Astrocyte of the spinal cord (primary cell): Measurements from ENCODE around the gene DVL1.
"Not testable (repeated sequence)": the region's sequence is repeated elsewhere in the genome, so short reads cannot be mapped to it uniquely, and the experiment has no call there.

Experiments used
- DNase-seq: peaks from one replicate; pipeline ENCODE4 v3.0.0; 2011; ENCODE audit warnings: low read depth, low spot score
- H3K4me3 ChIP-seq: 2 replicates; pipeline ENCODE4 v1.5.1; 2011; ENCODE audit warnings: low read depth, mild to moderate bottlenecking, low read length, moderate library complexity
- in situ Hi-C: cut with HindIII; loops from 2 replicates; pipeline ENCODE4 v1.10.0; 2017; ENCODE audit warnings: low sequenced_read_pairs
- TF ChIP-seq, protein P1 (sequence below): IDR thresholded peaks from 2 replicates; pipeline ENCODE4 v1.5.1; 2012; ENCODE audit warnings: low read depth, mild to moderate bottlenecking, low read length, inconsistent platforms

DVL1 gene

DNA sequence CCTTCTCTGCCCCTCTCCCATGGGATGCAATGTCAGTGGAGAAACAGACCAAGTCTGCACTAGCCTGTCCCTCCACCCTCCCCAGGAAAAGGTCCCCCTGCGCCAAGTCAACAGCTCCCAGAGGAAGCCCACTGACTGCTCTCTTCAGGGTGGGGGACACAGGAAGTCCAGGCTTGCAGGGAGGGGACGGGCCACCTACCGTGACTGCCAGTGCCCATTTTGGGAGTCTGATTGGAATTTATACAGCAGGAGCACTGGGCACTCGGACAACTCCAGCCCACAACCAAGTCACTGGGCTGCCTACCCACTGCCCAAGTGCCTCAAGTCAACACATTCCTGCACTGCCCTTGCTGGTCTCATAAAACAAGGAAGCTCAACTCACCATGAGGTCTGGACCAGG is 43.8 kb upstream of the DVL1 start:
- in situ Hi-C loops = no loop called here
- TF ChIP-seq, protein P1, sequence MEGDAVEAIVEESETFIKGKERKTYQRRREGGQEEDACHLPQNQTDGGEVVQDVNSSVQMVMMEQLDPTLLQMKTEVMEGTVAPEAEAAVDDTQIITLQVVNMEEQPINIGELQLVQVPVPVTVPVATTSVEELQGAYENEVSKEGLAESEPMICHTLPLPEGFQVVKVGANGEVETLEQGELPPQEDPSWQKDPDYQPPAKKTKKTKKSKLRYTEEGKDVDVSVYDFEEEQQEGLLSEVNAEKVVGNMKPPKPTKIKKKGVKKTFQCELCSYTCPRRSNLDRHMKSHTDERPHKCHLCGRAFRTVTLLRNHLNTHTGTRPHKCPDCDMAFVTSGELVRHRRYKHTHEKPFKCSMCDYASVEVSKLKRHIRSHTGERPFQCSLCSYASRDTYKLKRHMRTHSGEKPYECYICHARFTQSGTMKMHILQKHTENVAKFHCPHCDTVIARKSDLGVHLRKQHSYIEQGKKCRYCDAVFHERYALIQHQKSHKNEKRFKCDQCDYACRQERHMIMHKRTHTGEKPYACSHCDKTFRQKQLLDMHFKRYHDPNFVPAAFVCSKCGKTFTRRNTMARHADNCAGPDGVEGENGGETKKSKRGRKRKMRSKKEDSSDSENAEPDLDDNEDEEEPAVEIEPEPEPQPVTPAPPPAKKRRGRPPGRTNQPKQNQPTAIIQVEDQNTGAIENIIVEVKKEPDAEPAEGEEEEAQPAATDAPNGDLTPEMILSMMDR = no peak
- DNase-seq = no peak

DNA sequence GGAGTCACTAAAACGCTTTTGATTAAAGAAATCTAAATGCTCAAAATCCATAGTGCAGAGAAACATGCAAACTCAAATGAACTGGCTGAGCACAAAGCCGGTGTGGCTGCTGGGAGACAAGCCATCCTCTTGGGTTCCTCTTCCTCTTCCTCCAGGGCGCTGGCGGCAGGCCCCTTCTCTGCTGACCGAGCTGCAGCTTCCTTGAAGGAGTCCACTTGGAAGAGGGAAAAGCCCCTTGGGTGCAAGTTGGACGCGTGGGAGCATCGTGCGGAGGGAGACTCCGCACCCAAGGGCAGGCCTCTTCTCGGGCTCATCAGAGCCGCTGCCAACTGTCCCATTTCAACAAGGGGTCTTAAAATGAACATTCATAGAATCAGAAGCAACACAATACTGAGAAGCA is 42.0 kb upstream of the DVL1 start:
- DNase-seq = no peak
- H3K4me3 ChIP-seq = no peak overlapping the region
- TF ChIP-seq, protein P1 = no peak
- in situ Hi-C loops = no loop called here

More for the DNA sequence above, 43.8 kb upstream of the DVL1 start:
- H3K4me3 ChIP-seq = no peak overlapping the region

DNA sequence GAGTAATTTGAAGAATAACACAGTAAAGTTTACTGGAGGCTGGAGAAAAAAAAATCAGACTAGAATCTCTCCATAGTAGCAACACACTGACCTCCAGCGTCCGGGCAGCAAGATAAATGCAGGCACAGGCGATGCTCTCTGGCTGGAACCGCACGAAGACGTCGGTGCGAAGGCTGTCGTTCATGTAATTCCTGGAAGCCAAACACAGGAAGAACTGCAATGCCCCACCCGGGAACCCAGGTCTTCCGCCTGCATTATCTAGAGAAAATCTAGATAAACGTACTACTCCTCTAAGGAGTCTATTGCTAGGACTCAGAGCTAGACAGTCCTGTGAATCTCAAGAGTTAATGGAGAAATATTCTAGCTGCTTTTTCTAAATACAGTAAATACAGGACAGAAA is 41.5 kb upstream of the DVL1 start:
- no peak for DNase-seq
- TF ChIP-seq, protein P1 = no peak
- H3K4me3 ChIP-seq = no peak overlapping the region
- in situ Hi-C loops = no loop called here

DNA sequence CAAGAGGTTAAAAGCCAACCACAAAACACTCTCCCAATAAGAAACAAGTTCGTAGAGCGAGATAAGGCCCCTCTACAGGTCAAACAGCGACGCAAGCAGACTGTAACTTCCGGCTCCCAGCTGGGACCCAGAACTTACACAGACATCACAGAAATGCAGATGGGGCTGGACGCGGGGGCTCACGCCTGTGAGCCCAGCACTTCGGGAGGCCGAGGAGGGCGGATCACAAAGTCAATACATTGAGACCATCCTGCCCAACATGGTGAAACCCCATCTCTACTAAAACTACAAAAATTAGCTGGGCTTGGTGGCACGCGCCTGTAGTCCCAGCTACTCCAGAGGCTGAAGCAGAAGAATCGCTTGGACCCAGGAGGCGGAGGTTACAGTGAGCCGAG is 38.9 kb upstream of the DVL1 start:
- DNase-seq = no peak
- TF ChIP-seq, protein P1 = no peak
- H3K4me3 ChIP-seq = no peak overlapping the region
- in situ Hi-C loops = no loop called here

DNA sequence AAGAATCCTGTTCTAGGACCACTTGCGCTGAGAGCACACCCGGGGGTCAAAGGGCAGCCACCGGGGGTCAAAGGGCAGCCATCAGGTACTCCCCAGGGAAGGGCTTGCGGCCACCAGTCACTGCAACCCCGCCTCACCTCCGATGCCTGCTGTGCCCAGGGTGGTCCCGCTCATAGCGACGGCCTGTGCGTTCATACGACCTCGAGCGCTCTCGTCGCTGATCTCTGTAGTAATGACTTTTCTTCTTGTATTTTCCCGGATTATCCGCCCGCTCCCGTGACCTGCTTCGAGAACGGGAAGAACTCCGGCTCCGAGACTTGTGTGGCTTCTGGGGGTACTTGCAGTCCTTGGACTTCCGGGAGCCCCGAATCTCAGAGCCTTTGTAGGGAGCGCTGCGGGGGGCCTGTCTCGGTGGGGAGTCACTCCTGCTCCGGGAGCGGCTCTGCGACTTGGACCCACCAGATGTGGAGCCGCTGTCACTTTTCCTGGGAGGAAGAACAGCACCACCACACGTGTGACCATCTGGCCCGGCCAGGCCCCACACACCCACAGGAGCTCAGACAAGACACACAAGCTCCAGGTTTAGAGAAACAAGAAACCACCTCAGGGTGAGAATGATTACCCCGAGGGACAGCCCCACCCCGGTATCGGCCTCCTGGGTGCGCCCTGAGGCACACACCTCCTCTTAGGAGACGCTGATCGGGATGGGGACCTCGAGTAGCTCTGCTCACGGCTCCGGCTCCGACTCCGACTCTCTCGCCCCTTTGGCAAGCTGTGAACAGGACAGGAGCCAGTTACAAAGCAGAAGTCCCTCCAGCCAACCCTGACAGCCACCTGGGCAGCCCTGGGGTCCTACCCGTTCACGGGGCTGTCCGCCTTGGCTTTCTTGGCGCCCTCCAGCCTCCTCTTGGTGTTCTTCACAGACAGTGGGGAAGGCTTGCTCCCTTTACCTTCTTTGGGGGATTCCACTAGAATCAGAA is 38.2 kb upstream of the DVL1 start:
- in situ Hi-C loops = no loop called here
- DNase-seq = no peak
- TF ChIP-seq, protein P1 = no peak
- no peak overlapping the region for H3K4me3 ChIP-seq

DNA sequence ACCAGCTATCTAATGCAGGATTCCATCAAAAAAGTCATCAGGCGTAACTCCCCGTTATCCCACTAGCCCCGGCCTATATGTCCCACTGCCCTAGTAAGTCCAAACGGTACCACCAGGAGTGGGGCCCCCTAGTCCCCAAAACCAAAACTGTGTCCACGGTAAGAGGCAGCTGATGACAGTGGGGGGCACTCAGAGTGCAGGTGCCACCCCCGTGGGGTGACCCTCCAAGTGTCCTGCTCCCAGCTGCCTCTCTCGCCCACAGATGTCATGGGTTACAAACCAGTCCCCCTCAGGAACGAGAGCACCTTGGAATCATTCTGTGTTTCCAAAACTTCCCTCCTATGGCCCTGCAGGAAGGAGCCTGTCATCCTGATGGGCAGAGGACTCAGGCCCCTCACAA is 36.7 kb upstream of the DVL1 start:
- TF ChIP-seq, protein P1 = no peak

DNA sequence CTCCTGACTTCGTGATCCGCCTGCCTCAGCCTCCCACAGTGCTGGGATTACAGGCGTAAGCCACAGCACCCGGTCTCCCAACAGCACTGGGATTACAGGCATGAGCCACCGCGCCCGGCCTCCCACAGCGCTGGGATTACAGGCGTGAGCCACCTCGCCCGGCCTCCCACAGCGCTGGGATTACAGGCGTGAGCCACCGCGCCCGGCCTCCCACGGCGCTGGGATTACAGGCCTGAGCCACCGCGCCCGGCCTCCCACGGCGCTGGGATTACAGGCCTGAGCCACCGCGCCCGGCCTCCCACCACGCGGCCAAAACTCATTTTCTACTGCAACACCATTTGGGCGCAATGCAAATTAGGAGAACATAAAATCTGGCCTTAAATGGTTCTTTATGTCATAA is 36.1 kb upstream of the DVL1 start:
- DNase-seq, H3K4me3 ChIP-seq, in situ Hi-C loops: not testable (repeated sequence)

More for the DNA sequence above, 36.7 kb upstream of the DVL1 start:
- DNase-seq = no peak
- H3K4me3 ChIP-seq = no peak overlapping the region
- in situ Hi-C loops = no loop called here
